ENCODE results near the gene FGF19.

DNA sequence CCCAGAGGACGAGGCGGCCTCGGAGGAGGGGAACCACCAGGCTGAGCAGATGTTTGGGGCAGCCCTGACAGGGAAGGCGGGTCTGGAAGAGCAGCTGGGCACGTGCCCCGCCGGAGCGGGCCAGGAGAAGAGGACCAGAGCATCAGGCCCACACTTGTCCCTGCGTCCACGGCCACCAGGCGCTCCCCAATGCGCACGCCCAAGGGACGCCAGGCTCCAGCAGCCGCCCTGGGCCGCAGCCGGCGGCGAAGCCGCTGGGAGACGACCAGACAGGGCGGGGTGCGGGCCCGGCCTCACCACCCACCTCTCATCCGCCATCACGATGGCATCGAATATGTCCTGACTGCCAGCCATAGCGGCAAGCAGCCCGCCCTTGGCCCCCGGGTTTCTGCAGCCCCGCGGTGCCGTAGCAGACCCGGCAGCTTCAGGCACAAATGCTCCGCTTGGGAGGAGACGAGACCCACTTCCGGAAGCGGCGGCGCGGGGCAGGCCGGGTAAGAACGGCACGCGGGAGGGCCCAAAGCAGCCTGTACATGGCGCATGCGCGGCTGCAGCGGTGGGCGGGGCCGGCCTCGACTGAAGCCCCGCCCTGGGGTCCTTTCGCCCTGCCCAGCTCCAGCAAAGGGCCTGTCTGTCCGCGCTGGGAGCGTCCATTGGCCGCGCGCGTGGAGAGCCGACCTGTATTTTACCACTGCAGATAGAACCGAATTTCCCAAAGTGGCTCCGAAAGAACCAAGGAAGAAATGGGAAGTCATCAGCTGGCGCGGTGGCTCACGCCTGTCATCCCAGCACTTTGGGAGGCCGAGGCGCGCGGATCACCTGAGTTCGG, 28.7 kb downstream of the FGF19 start, which contains the start of gene LTO1:
- TF ChIP-seq, protein P1, sequence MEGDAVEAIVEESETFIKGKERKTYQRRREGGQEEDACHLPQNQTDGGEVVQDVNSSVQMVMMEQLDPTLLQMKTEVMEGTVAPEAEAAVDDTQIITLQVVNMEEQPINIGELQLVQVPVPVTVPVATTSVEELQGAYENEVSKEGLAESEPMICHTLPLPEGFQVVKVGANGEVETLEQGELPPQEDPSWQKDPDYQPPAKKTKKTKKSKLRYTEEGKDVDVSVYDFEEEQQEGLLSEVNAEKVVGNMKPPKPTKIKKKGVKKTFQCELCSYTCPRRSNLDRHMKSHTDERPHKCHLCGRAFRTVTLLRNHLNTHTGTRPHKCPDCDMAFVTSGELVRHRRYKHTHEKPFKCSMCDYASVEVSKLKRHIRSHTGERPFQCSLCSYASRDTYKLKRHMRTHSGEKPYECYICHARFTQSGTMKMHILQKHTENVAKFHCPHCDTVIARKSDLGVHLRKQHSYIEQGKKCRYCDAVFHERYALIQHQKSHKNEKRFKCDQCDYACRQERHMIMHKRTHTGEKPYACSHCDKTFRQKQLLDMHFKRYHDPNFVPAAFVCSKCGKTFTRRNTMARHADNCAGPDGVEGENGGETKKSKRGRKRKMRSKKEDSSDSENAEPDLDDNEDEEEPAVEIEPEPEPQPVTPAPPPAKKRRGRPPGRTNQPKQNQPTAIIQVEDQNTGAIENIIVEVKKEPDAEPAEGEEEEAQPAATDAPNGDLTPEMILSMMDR (IDR thresholded peaks at IDR 0.05), result peak in 3 of 5 experiments; percentile 7 to 32 (median 12)
- TF ChIP-seq POLR2AphosphoS5 (IDR thresholded peaks at IDR 0.05), result peak; percentile 89 to 95 (median 93)
- TF ChIP-seq POLR2A (IDR thresholded peaks at IDR 0.05), result peak; percentile 82

Measured in transverse colon (tissue), 4 donors.